WTC11 (cell line): Measurements from ENCODE around the gene LYRM4. TPM values are rescaled to one million over a fixed set of nuclear protein-coding genes. Genes with fewer than 3 reads are reported as not detected.

ENCODE experiments used
- ATAC-seq: fragments of 200-7000 bp; cut with Tn5 transposase; 2 replicates; pipeline ENCODE4 v1.10.0; 2021; ENCODE audit warnings: mild to moderate bottlenecking, moderate library complexity
- CTCF ChIA-PET: fragments of 300-600 bp; sonication (Branson Sonifier 250); formaldehyde crosslinking; loops from one replicate; lab custom pipeline; 2021; ENCODE audit warnings: antibody characterized with exemption; lab: Charles Lee
- POLR2A ChIA-PET: fragments of 350-600 bp; sonication (Branson Sonifier 250); formaldehyde crosslinking; loops from one replicate; lab custom pipeline; 2021; ENCODE audit warnings: antibody characterized with exemption; lab: Charles Lee
- DNase-seq: peaks from one replicate; pipeline ENCODE4 v3.0.0; 2021; ENCODE audit warnings: low spot score
- H3K27ac Mint-ChIP-seq: 2 replicates; pipeline ENCODE4 v1.8.0; 2021; ENCODE audit warnings: mixed read lengths
- H3K27me3 Mint-ChIP-seq: 2 replicates; pipeline ENCODE4 v1.8.0; 2021; ENCODE audit warnings: low read depth, mild to moderate bottlenecking, moderate library complexity, mixed read lengths
- H3K36me3 Mint-ChIP-seq: 2 replicates; pipeline ENCODE4 v1.8.0; 2021; ENCODE audit warnings: mixed read lengths
- H3K4me1 Mint-ChIP-seq: 2 replicates; pipeline ENCODE4 v1.8.0; 2022; ENCODE audit warnings: mixed read lengths
- H3K4me3 Mint-ChIP-seq: 2 replicates; pipeline ENCODE4 v1.8.0; 2021; ENCODE audit warnings: mild to moderate bottlenecking, moderate library complexity, mixed read lengths
- H3K9me3 Mint-ChIP-seq: 2 replicates; pipeline ENCODE4 v1.8.0; 2021; ENCODE audit warnings: mixed read lengths
- ELF4 ChIP-seq: sonication (generic); formaldehyde crosslinking; IDR thresholded peaks from 2 replicates; pipeline ENCODE4 v1.8.1; 2022; ENCODE audit warnings: low read depth, mild to moderate bottlenecking, moderate library complexity, missing genetic modification reagents
- GABPB1 ChIP-seq: sonication (generic); formaldehyde crosslinking; IDR thresholded peaks from 2 replicates; pipeline ENCODE4 v1.8.1; 2023; ENCODE audit warnings: mild to moderate bottlenecking, missing genetic modification reagents
- GTF2I ChIP-seq: fragments of 250-450 bp; sonication (Bioruptor Pico); conservative IDR thresholded peaks from 2 replicates; pipeline ENCODE4 v1.4.0; 2021; ENCODE audit warnings: mild to moderate bottlenecking
- KAT7 ChIP-seq: sonication (generic); formaldehyde crosslinking; IDR thresholded peaks from 2 replicates; pipeline ENCODE4 v1.8.1; 2023; ENCODE audit warnings: missing genetic modification reagents, mild to moderate bottlenecking, borderline replicate concordance
- NFATC4 ChIP-seq: fragments of 250-450 bp; sonication (Bioruptor Pico); IDR thresholded peaks from 2 replicates; pipeline ENCODE4 v1.9.0; 2021; ENCODE audit warnings: mild to moderate bottlenecking
- NFE2L1 ChIP-seq: sonication (generic); formaldehyde crosslinking; IDR thresholded peaks from 2 replicates; pipeline ENCODE4 v1.8.1; 2023; ENCODE audit warnings: missing genetic modification reagents
- NR1H2 ChIP-seq: sonication (generic); formaldehyde crosslinking; IDR thresholded peaks from 2 replicates; pipeline ENCODE4 v1.9.0; 2021; ENCODE audit warnings: mild to moderate bottlenecking, moderate library complexity, missing genetic modification reagents
- OVOL2 ChIP-seq: fragments of 250-450 bp; sonication (Bioruptor Pico); IDR thresholded peaks from 2 replicates; pipeline ENCODE4 v1.9.0; 2021; ENCODE audit warnings: mild to moderate bottlenecking, borderline replicate concordance
- PRRX2 ChIP-seq: fragments of 250-450 bp; sonication (Bioruptor Pico); IDR thresholded peaks from 2 replicates; pipeline ENCODE4 v1.8.0; 2021; ENCODE audit warnings: mild to moderate bottlenecking
- RORB ChIP-seq: fragments of 250-450 bp; sonication (Bioruptor Pico); IDR thresholded peaks from 2 replicates; pipeline ENCODE4 v1.9.0; 2021; ENCODE audit warnings: mild to moderate bottlenecking
- SMAD3 ChIP-seq: sonication (generic); formaldehyde crosslinking; IDR thresholded peaks from 2 replicates; pipeline ENCODE4 v1.8.0; 2022; ENCODE audit warnings: missing genetic modification reagents, mild to moderate bottlenecking, borderline replicate concordance
- SP1 ChIP-seq: sonication (generic); formaldehyde crosslinking; conservative IDR thresholded peaks from 2 replicates; pipeline ENCODE4 v1.8.1; 2022; ENCODE audit warnings: missing genetic modification reagents
- TEAD1 ChIP-seq: sonication (generic); formaldehyde crosslinking; IDR thresholded peaks from 2 replicates; pipeline ENCODE4 v1.8.0; 2022; ENCODE audit warnings: mild to moderate bottlenecking, missing genetic modification reagents
- TEAD4 ChIP-seq: sonication (generic); formaldehyde crosslinking; IDR thresholded peaks from 2 replicates; pipeline ENCODE4 v1.8.0; 2022; ENCODE audit warnings: mild to moderate bottlenecking, missing genetic modification reagents
- ZBTB21 ChIP-seq: sonication (generic); formaldehyde crosslinking; IDR thresholded peaks from 2 replicates; pipeline ENCODE4 v1.8.1; 2023; ENCODE audit warnings: mild to moderate bottlenecking, missing genetic modification reagents, borderline replicate concordance
- ZNF232 ChIP-seq: sonication (generic); formaldehyde crosslinking; IDR thresholded peaks from 2 replicates; pipeline ENCODE4 v1.8.0; 2022; ENCODE audit warnings: mild to moderate bottlenecking, missing genetic modification reagents
- ZNF263 ChIP-seq: sonication (generic); formaldehyde crosslinking; IDR thresholded peaks from 2 replicates; pipeline ENCODE4 v1.8.1; 2022; ENCODE audit warnings: low read depth, mild to moderate bottlenecking, moderate library complexity, missing genetic modification reagents
- ZNF396 ChIP-seq: fragments of 250-450 bp; sonication (Bioruptor Pico); IDR thresholded peaks from 2 replicates; pipeline ENCODE4 v1.8.0; 2021; ENCODE audit warnings: mild to moderate bottlenecking, moderate library complexity, borderline replicate concordance
- ZNF671 ChIP-seq: fragments of 250-450 bp; sonication (Bioruptor Pico); IDR thresholded peaks from 2 replicates; pipeline ENCODE4 v1.8.0; 2021; ENCODE audit warnings: mild to moderate bottlenecking
- total RNA-seq: library from RNA; stranded (reverse); gene quantifications from 3 replicates; pipeline ENCODE4 v1.2.3, GENCODE V29; 2021
- TF ChIP-seq, protein P1 (sequence below): sonication (generic); formaldehyde crosslinking; IDR thresholded peaks from 2 replicates; pipeline ENCODE4 v1.8.1; 2022; ENCODE audit warnings: low read depth, missing genetic modification reagents, borderline replicate concordance
- TF ChIP-seq, protein P2 (sequence below): sonication (generic); formaldehyde crosslinking; IDR thresholded peaks from 2 replicates; pipeline ENCODE4 v1.8.1; 2022; ENCODE audit warnings: low read depth, mild to moderate bottlenecking, moderate library complexity, missing genetic modification reagents, borderline replicate concordance
- TF ChIP-seq, protein P3 (sequence below): sonication (generic); formaldehyde crosslinking; IDR thresholded peaks from 2 replicates; pipeline ENCODE4 v1.8.1; 2023; ENCODE audit warnings: mild to moderate bottlenecking, missing genetic modification reagents, moderate library complexity
- TF ChIP-seq, protein P4 (sequence below): sonication (generic); formaldehyde crosslinking; conservative IDR thresholded peaks from 2 replicates; pipeline ENCODE4 v1.8.1; 2022; ENCODE audit warnings: mild to moderate bottlenecking, missing genetic modification reagents
- TF ChIP-seq, protein P5 (sequence below): sonication (generic); formaldehyde crosslinking; conservative IDR thresholded peaks from 2 replicates; pipeline ENCODE4 v1.8.1; 2023; ENCODE audit warnings: mild to moderate bottlenecking, low read depth, missing genetic modification reagents, moderate library complexity
- TF ChIP-seq, protein P6 (sequence below): sonication (generic); formaldehyde crosslinking; IDR thresholded peaks from 2 replicates; pipeline ENCODE4 v1.8.0; 2022; ENCODE audit warnings: missing genetic modification reagents
- TF ChIP-seq, protein P7 (sequence below): fragments of 250-450 bp; sonication (Bioruptor Pico); IDR thresholded peaks from 2 replicates; pipeline ENCODE4 v1.8.0; 2021; ENCODE audit warnings: mild to moderate bottlenecking

The LYRM4 gene
- total RNA-seq, 1 experiment from 2014 or later, result 49.7 TPM

DNA sequence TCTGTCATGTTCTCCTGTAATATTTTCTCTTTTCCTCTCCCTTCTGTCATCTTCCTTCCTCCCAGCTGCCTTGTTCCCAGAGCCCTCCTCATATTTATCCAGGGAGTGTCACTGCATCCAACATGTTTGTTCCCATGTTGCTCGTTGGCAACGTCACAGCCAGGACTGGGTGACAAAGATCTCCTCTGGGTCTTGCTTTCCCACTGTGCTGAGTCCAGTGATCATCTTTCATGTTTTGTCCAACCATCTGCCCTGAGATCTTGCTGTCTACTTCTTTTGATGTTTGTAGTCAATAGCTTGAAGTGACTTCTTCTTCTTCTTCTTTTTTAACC, 27.2 kb upstream of the LYRM4 start (continued):
- TF ChIP-seq SP1 (CRISPR knock-in tag) (no peak), GABPB1 (no peak), ELF4 (CRISPR knock-in tag) (no peak), NFATC4 (CRISPR knock-in tag) (no peak), KAT7 (CRISPR knock-in tag) (no peak), GTF2I (CRISPR knock-in tag) (no peak), ZNF396 (CRISPR knock-in tag) (no peak), NR1H2 (CRISPR knock-in tag) (no peak), ZBTB21 (CRISPR knock-in tag) (no peak)
- TF ChIP-seq, protein P1, sequence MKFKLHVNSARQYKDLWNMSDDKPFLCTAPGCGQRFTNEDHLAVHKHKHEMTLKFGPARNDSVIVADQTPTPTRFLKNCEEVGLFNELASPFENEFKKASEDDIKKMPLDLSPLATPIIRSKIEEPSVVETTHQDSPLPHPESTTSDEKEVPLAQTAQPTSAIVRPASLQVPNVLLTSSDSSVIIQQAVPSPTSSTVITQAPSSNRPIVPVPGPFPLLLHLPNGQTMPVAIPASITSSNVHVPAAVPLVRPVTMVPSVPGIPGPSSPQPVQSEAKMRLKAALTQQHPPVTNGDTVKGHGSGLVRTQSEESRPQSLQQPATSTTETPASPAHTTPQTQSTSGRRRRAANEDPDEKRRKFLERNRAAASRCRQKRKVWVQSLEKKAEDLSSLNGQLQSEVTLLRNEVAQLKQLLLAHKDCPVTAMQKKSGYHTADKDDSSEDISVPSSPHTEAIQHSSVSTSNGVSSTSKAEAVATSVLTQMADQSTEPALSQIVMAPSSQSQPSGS, result no peak
- TF ChIP-seq, protein P2, sequence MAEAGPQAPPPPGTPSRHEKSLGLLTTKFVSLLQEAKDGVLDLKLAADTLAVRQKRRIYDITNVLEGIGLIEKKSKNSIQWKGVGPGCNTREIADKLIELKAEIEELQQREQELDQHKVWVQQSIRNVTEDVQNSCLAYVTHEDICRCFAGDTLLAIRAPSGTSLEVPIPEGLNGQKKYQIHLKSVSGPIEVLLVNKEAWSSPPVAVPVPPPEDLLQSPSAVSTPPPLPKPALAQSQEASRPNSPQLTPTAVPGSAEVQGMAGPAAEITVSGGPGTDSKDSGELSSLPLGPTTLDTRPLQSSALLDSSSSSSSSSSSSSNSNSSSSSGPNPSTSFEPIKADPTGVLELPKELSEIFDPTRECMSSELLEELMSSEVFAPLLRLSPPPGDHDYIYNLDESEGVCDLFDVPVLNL, result no peak
- TF ChIP-seq, all 79 proteins: peak for 0

DNA sequence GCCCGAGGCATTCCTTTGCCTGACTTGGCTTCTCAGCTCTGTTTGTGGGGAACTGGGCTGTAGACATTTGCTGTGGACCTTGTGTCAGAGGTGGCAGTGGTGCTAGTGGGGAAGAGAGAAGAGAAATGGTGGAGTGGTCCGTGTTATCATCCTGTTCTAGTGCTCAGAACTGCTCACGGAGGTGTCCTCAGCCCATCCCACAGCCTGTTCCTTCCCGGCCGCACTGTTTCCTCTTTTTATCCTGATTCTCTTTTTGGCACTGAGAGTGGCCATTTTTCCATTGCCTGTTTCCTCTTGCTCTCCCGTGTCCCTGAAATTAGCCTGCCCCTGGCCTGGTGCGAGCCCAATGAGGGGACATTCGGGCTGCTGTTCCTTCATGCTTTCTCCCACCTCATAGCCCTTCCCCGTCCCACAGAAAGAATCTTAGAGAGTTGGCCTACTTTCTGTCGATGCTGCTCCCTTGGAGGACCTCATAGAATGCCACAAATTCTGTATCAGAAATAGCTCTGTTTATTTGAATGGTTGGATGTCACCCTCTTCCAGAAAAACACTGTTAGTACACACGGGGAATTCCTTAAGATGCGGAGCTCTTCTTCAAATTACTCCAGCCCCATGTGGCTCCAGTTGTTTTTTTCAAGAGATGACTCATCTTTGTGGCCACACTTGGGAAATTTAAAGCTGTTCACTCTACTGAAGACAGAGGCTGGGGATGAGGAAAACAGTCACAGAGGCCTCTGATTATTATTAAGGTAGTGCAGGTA, 26.6 kb upstream of the LYRM4 start:
- H3K36me3 Mint-ChIP-seq, result no peaks in the 10 kb centered on the region
- ChIA-PET POLR2A (no interaction called here), CTCF (no interaction called here)
- no peak for DNase-seq
- H3K4me3 Mint-ChIP-seq, result no peak overlapping the region
- H3K9me3 Mint-ChIP-seq, result no peaks in the 10 kb centered on the region
- peaks cover 5% of the 10 kb centered on the region for H3K4me1 Mint-ChIP-seq
- no peak for ATAC-seq
- H3K27ac Mint-ChIP-seq, result 0 out of 2 replicates have a peak overlapping the region, but pooled peaks have one; percentile 71
- H3K27me3 Mint-ChIP-seq, result no peaks in the 10 kb centered on the region
- TF ChIP-seq ZNF671 (CRISPR knock-in tag) (no peak), PRRX2 (no peak), ZNF396 (CRISPR knock-in tag) (no peak), ZNF263 (CRISPR knock-in tag) (no peak), NFE2L1 (CRISPR knock-in tag) (no peak), ZNF232 (CRISPR knock-in tag) (no peak), RORB (CRISPR knock-in tag) (no peak), ZBTB21 (CRISPR knock-in tag) (no peak), TEAD1 (CRISPR knock-in tag) (no peak), SMAD3 (CRISPR knock-in tag) (no peak), TEAD4 (CRISPR knock-in tag) (no peak), OVOL2 (CRISPR knock-in tag) (no peak)
- TF ChIP-seq, protein P3, sequence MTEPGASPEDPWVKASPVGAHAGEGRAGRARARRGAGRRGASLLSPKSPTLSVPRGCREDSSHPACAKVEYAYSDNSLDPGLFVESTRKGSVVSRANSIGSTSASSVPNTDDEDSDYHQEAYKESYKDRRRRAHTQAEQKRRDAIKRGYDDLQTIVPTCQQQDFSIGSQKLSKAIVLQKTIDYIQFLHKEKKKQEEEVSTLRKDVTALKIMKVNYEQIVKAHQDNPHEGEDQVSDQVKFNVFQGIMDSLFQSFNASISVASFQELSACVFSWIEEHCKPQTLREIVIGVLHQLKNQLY (CRISPR knock-in tag), result no peak
- TF ChIP-seq, protein P4, sequence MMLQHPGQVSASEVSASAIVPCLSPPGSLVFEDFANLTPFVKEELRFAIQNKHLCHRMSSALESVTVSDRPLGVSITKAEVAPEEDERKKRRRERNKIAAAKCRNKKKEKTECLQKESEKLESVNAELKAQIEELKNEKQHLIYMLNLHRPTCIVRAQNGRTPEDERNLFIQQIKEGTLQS (CRISPR knock-in tag), result no peak
- TF ChIP-seq, protein P5, sequence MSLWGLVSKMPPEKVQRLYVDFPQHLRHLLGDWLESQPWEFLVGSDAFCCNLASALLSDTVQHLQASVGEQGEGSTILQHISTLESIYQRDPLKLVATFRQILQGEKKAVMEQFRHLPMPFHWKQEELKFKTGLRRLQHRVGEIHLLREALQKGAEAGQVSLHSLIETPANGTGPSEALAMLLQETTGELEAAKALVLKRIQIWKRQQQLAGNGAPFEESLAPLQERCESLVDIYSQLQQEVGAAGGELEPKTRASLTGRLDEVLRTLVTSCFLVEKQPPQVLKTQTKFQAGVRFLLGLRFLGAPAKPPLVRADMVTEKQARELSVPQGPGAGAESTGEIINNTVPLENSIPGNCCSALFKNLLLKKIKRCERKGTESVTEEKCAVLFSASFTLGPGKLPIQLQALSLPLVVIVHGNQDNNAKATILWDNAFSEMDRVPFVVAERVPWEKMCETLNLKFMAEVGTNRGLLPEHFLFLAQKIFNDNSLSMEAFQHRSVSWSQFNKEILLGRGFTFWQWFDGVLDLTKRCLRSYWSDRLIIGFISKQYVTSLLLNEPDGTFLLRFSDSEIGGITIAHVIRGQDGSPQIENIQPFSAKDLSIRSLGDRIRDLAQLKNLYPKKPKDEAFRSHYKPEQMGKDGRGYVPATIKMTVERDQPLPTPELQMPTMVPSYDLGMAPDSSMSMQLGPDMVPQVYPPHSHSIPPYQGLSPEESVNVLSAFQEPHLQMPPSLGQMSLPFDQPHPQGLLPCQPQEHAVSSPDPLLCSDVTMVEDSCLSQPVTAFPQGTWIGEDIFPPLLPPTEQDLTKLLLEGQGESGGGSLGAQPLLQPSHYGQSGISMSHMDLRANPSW (CRISPR knock-in tag), result no peak
- TF ChIP-seq, protein P6, sequence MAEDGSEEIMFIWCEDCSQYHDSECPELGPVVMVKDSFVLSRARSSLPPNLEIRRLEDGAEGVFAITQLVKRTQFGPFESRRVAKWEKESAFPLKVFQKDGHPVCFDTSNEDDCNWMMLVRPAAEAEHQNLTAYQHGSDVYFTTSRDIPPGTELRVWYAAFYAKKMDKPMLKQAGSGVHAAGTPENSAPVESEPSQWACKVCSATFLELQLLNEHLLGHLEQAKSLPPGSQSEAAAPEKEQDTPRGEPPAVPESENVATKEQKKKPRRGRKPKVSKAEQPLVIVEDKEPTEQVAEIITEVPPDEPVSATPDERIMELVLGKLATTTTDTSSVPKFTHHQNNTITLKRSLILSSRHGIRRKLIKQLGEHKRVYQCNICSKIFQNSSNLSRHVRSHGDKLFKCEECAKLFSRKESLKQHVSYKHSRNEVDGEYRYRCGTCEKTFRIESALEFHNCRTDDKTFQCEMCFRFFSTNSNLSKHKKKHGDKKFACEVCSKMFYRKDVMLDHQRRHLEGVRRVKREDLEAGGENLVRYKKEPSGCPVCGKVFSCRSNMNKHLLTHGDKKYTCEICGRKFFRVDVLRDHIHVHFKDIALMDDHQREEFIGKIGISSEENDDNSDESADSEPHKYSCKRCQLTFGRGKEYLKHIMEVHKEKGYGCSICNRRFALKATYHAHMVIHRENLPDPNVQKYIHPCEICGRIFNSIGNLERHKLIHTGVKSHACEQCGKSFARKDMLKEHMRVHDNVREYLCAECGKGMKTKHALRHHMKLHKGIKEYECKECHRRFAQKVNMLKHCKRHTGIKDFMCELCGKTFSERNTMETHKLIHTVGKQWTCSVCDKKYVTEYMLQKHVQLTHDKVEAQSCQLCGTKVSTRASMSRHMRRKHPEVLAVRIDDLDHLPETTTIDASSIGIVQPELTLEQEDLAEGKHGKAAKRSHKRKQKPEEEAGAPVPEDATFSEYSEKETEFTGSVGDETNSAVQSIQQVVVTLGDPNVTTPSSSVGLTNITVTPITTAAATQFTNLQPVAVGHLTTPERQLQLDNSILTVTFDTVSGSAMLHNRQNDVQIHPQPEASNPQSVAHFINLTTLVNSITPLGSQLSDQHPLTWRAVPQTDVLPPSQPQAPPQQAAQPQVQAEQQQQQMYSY (CRISPR knock-in tag), result no peak
- TF ChIP-seq, protein P7, sequence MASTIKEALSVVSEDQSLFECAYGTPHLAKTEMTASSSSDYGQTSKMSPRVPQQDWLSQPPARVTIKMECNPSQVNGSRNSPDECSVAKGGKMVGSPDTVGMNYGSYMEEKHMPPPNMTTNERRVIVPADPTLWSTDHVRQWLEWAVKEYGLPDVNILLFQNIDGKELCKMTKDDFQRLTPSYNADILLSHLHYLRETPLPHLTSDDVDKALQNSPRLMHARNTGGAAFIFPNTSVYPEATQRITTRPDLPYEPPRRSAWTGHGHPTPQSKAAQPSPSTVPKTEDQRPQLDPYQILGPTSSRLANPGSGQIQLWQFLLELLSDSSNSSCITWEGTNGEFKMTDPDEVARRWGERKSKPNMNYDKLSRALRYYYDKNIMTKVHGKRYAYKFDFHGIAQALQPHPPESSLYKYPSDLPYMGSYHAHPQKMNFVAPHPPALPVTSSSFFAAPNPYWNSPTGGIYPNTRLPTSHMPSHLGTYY (CRISPR knock-in tag), result no peak
